SK-N-SH (cell line): ENCODE measurements around the gene PIP4K2A. TPM values are rescaled to one million over a fixed set of nuclear protein-coding genes. Genes with fewer than 3 reads are reported as not detected.

ENCODE experiments used
- CTCF ChIA-PET: fragments of 300-600, 350-600 bp; formaldehyde crosslinking; extraction: SDS; loops from one replicate; lab custom pipeline; 2021; lab: Yijun Ruan, JAX
- POLR2A ChIA-PET: fragments of 350-600 bp; sonication (Branson Sonifier 250); formaldehyde crosslinking; extraction: SDS; loops from one replicate; lab custom pipeline; 2020; ENCODE audit warnings: antibody characterized with exemption, inconsistent platforms; lab: Yijun Ruan, JAX
- DNase-seq: peaks from one replicate; pipeline ENCODE4 v3.0.0; 2012
- H2AFZ ChIP-seq: fragments of 200-600 bp; sonication (generic); 2 replicates; pipeline ENCODE4 v1.8.1; 2016; ENCODE audit warnings: antibody characterized with exemption, mild to moderate bottlenecking, low read depth
- H3F3A ChIP-seq: fragments of 200-600 bp; sonication (generic); replicated peaks from 2 replicates; pipeline ENCODE3; 2016; ENCODE audit warnings: antibody characterized with exemption, mild to moderate bottlenecking; ENCODE audit not compliant: insufficient read depth
- H3K27ac ChIP-seq, 2 experiments: fragments of 200-500 bp in 1 of 2; fragments of 200-600 bp in 1 of 2; sonication (Bioruptor generic) in 1 of 2; sonication (generic), shearing (Covaris generic) in 1 of 2; 2 replicates each; pipeline versions ENCODE4 v1.5.1 to v1.6.1; 2014 to 2016; ENCODE audit warnings: low read depth in 2 of 2, inconsistent platforms in 1 of 2, low read length in 1 of 2, mild to moderate bottlenecking in 1 of 2, mixed read lengths in 1 of 2
- H3K27me3 ChIP-seq: fragments of 200-600 bp; sonication (generic), shearing (Covaris generic); 2 replicates; pipeline ENCODE4 v1.6.1; 2016; ENCODE audit warnings: mixed run types; ENCODE audit not compliant: insufficient read depth
- H3K36me3 ChIP-seq, 2 experiments: fragments of 200-500 bp in 1 of 2; fragments of 200-600 bp in 1 of 2; sonication (Bioruptor generic) in 1 of 2; sonication (generic) in 1 of 2; replicated peaks in 1 of 2; 2 replicates each; pipeline versions ENCODE3 to v1.5.1; 2014 to 2016; ENCODE audit warnings: low read length in 1 of 2, mild to moderate bottlenecking in 1 of 2; ENCODE audit not compliant: insufficient read depth in 2 of 2, control insufficient read depth in 1 of 2
- H3K4me1 ChIP-seq, 2 experiments: fragments of 200-500 bp in 1 of 2; fragments of 200-600 bp in 1 of 2; sonication (Bioruptor generic) in 1 of 2; sonication (generic), shearing (Covaris generic) in 1 of 2; 2 replicates each; pipeline versions ENCODE4 v1.5.1 to v1.6.1; 2014 to 2016; ENCODE audit warnings: low read depth in 1 of 2, low read length in 1 of 2, mixed run types in 1 of 2; ENCODE audit not compliant: insufficient read depth in 2 of 2, control insufficient read depth in 1 of 2
- H3K4me2 ChIP-seq: fragments of 200-600 bp; sonication (generic), shearing (Covaris generic); 2 replicates; pipeline ENCODE4 v1.6.1; 2017; ENCODE audit warnings: mixed run types
- H3K4me3 ChIP-seq, 2 experiments: fragments of 200-500 bp in 1 of 2; fragments of 200-600 bp in 1 of 2; sonication (Bioruptor generic) in 1 of 2; sonication (generic), shearing (Covaris generic) in 1 of 2; 2 replicates each; pipeline versions ENCODE4 v1.5.1 to v1.8.1; 2014 to 2016; ENCODE audit warnings: low read depth in 2 of 2, inconsistent platforms in 1 of 2, low read length in 1 of 2, mild to moderate bottlenecking in 1 of 2, mixed read lengths in 1 of 2, moderate library complexity in 1 of 2
- H3K79me2 ChIP-seq: fragments of 200-600 bp; sonication (generic); 2 replicates; pipeline ENCODE4 v1.8.1; 2017; ENCODE audit warnings: mild to moderate bottlenecking; ENCODE audit not compliant: insufficient read depth
- H3K9ac ChIP-seq: fragments of 200-600 bp; sonication (generic); 2 replicates; pipeline ENCODE4 v1.6.1; 2017; ENCODE audit warnings: mixed run types
- H3K9me2 ChIP-seq: fragments of 200-600 bp; sonication (generic); 2 replicates; pipeline ENCODE4 v1.6.1; 2017; ENCODE audit warnings: mixed run types
- H3K9me3 ChIP-seq: fragments of 200-600 bp; sonication (generic); 2 replicates; pipeline ENCODE4 v1.6.1; 2017; ENCODE audit warnings: mixed run types, mild to moderate bottlenecking, moderate library complexity
- H4K20me1 ChIP-seq: fragments of 200-600 bp; sonication (generic); 2 replicates; pipeline ENCODE4 v1.6.1; 2017; ENCODE audit warnings: mild to moderate bottlenecking, mixed run types; ENCODE audit not compliant: insufficient read depth
- ELF1 ChIP-seq: IDR thresholded peaks from 2 replicates; pipeline ENCODE4 v1.4.0; 2012
- EP300 ChIP-seq, 2 experiments: IDR thresholded peaks; 2 replicates each; pipeline versions ENCODE4 v1.4.0 to v1.6.1; 2012; ENCODE audit warnings: borderline replicate concordance in 1 of 2, low read depth in 1 of 2, low read length in 1 of 2
- FOSL2 ChIP-seq: IDR thresholded peaks from 2 replicates; pipeline ENCODE4 v1.4.0; 2012; ENCODE audit warnings: low read depth, mild to moderate bottlenecking, moderate library complexity, borderline replicate concordance
- FOXJ3 ChIP-seq: sonication (generic); formaldehyde crosslinking; IDR thresholded peaks from 2 replicates; pipeline ENCODE4 v1.5.1; 2020; ENCODE audit warnings: mild to moderate bottlenecking, missing genetic modification reagents
- FOXM1 ChIP-seq: IDR thresholded peaks from 2 replicates; pipeline ENCODE4 v1.4.0; 2012; ENCODE audit warnings: low read depth, mild to moderate bottlenecking
- IRF3 ChIP-seq: fragments of 150-350 bp; IDR thresholded peaks from 2 replicates; pipeline ENCODE4 v1.6.1; 2016; ENCODE audit warnings: mild to moderate bottlenecking, low read depth, low read length
- JUND ChIP-seq: IDR thresholded peaks from 2 replicates; pipeline ENCODE4 v1.4.0; 2012
- MEF2A ChIP-seq: IDR thresholded peaks from 2 replicates; pipeline ENCODE4 v1.4.0; 2012; ENCODE audit warnings: low read depth, borderline replicate concordance
- MXI1 ChIP-seq: IDR thresholded peaks from 2 replicates; pipeline ENCODE4 v1.6.1; 2012; ENCODE audit warnings: mild to moderate bottlenecking, low read depth, low read length, improper control_type of control experiment
- NFIC ChIP-seq: IDR thresholded peaks from 2 replicates; pipeline ENCODE4 v1.4.0; 2012; ENCODE audit warnings: borderline replicate concordance
- NRF1 ChIP-seq: IDR thresholded peaks from 2 replicates; pipeline ENCODE4 v1.6.1; 2012; ENCODE audit warnings: low read depth, mild to moderate bottlenecking, low read length
- PBX3 ChIP-seq: IDR thresholded peaks from 2 replicates; pipeline ENCODE4; 2012
- POLR2AphosphoS5 ChIP-seq: IDR thresholded peaks from 2 replicates; pipeline ENCODE4 v1.6.1; 2012; ENCODE audit warnings: low read depth, low read length
- RAD21 ChIP-seq: IDR thresholded peaks from 2 replicates; pipeline ENCODE4 v1.6.1; 2012; ENCODE audit warnings: mild to moderate bottlenecking, low read length
- RCOR1 ChIP-seq: fragments of 150-350 bp; IDR thresholded peaks from 2 replicates; pipeline ENCODE4 v1.6.1; 2017; ENCODE audit warnings: antibody characterized with exemption, low read length
- REST ChIP-seq: IDR thresholded peaks from 2 replicates; pipeline ENCODE4 v1.6.1; 2012; ENCODE audit warnings: mild to moderate bottlenecking, low read depth, low read length, moderate library complexity
- RXRA ChIP-seq: IDR thresholded peaks from 2 replicates; pipeline ENCODE4 v1.4.0; 2012; ENCODE audit warnings: low read depth, mild to moderate bottlenecking, borderline replicate concordance
- SIN3A ChIP-seq: IDR thresholded peaks from 2 replicates; pipeline ENCODE4 v1.6.1; 2012; ENCODE audit warnings: low read depth, mild to moderate bottlenecking, low read length, moderate library complexity, borderline replicate concordance
- TCF12 ChIP-seq: IDR thresholded peaks from 2 replicates; pipeline ENCODE4 v1.4.0; 2012
- TEAD4 ChIP-seq: IDR thresholded peaks from 2 replicates; pipeline ENCODE4 v1.4.0; 2012; ENCODE audit warnings: mild to moderate bottlenecking, borderline replicate concordance; ENCODE audit not compliant: insufficient read depth
- WGBS: methylation state at CpG from one replicate; pipeline ENCODE4 v1.1.6; 2017; ENCODE audit warnings: low lambda C conversion rate; 5-methylcytosine and 5-hydroxymethylcytosine counted together
- polyA plus RNA-seq, 3 experiments: library from polyadenylated mRNA; depleted of rRNA; stranded (reverse); fragments of >200 nt; gene quantifications; 2 replicates each; pipeline ENCODE4 v1.2.3, GENCODE V29; 2012
- TF ChIP-seq, protein P1 (sequence below): IDR thresholded peaks from 2 replicates; pipeline ENCODE4 v1.4.0; 2012; ENCODE audit warnings: low read depth

Gene PIP4K2A
- polyA plus RNA-seq, 1 of the 3 experiments (the other 2 are of a cell fraction): 10.8 TPM

GRCh38 chr10:22618078-22618785 lies 96.1 kb downstream of the PIP4K2A start:
- H3K27me3 ChIP-seq: no peaks in the 10 kb centered on the region
- peaks cover 49% of the 10 kb centered on the region for H3F3A ChIP-seq
- H3K9ac ChIP-seq: no peak overlapping the region; the same call in 1 of the 2 replicates
- ChIA-PET POLR2A (no interaction called here), CTCF (no interaction called here)
- H3K4me3 ChIP-seq: no peak overlapping the region
- WGBS: 8% methylated on average over 4 of the region's 4 CpGs
- no peaks in the 10 kb centered on the region for H3K9me2 ChIP-seq
- peaks cover 69% of the 10 kb centered on the region; the same call in 1 of the 2 replicates for H3K79me2 ChIP-seq
- peaks cover 36 to 62% of the 10 kb centered on the region in 2 experiments for H3K4me1 ChIP-seq
- no peaks in the 10 kb centered on the region for H3K9me3 ChIP-seq
- no peak for DNase-seq
- no peak overlapping the region for H2AFZ ChIP-seq
- H3K4me2 ChIP-seq: peak overlapping the region; percentile 53; the same call in 1 of the 2 replicates
- TF ChIP-seq ELF1 (0 out of 2 replicates have a peak, but pooled peaks have one; percentile 17), EP300 (IDR thresholded peaks at IDR 0.05; ENCODE audit: borderline replicate concordance in 1 of 2, low read depth in 1 of 2, low read length in 1 of 2) (peak; percentile 57 to 90), NRF1 (no peak), TCF12 (peak; percentile 88), SIN3A (no peak), JUND (peak; percentile 73), RXRA (peak; percentile 95), IRF3 (no peak), RCOR1 (peak; percentile 47; the same call in 1 of the 2 replicates), MXI1 (no peak), NFIC (peak; percentile 78), FOSL2 (peak; percentile 41; the same call in 1 of the 2 replicates), POLR2AphosphoS5 (no peak; the same call in 1 of the 2 replicates), REST (no peak), PBX3 (peak; percentile 73; the same call in 1 of the 2 replicates), RAD21 (0 out of 2 replicates have a peak, but pooled peaks have one; percentile 6), FOXM1 (peak; percentile 85), MEF2A (peak; percentile 94), FOXJ3 (CRISPR knock-in tag) (no peak), TEAD4 (peak; percentile 55; the same call in 1 of the 2 replicates)
- TF ChIP-seq, protein P1, sequence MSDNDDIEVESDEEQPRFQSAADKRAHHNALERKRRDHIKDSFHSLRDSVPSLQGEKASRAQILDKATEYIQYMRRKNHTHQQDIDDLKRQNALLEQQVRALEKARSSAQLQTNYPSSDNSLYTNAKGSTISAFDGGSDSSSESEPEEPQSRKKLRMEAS: no peak
- TF ChIP-seq, all 33 proteins: peak for 13
- H3K36me3 ChIP-seq: no peaks in the 10 kb centered on the region
- H4K20me1 ChIP-seq: no peaks in the 10 kb centered on the region; the same call in 1 of the 2 replicates
- peak overlapping the region; percentile 71 to 89 for H3K27ac ChIP-seq
